Measurements from ENCODE around the gene SERF1A.
"Not testable (repeated sequence)": the region's sequence is repeated elsewhere in the genome, so short reads cannot be mapped to it uniquely, and the experiment has no call there.

DNA sequence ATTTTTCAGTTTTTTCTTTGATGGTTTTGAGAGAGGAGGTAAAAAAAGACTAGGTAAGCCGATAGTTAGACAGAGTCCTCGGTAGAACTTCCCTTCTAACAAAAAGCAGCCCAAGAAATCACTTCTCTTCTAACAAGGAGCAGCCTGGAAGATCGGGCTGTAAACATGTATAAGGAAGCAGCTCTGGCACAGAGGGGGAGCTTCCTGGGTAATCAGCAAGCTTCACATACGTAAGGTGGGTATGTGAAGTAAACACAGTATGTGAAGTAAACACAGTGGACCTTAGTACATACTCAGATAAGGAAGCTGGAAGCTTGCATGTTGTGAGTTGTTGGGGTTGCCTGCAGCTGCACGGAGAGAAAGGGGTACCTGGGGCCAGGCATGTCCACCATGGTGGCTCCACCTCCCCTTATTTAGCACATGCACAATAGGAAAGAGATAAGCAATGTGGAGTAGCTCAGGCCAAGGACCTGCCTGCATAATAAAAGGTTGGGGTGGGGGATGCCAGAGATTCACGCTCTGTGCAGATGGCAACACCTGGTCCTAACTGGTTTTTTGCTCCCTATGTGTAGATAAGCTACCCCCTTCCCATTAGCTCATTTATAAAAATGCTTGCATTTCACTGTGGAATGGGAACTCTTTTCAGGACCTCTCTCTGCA, 31.4 kb downstream of the SERF1A start:
- not testable (repeated sequence) for TF ChIP-seq POLR2A (IDR thresholded peaks at IDR 0.05; ENCODE audit: control extremely low read depth in 1 of 2, low read depth in 2 of 2, low read length in 2 of 2); GTF2F1 (IDR thresholded peaks at IDR 0.05; ENCODE audit: borderline replicate concordance, low read depth, low read length); KDM1A (IDR thresholded peaks at IDR 0.05; ENCODE audit: borderline replicate concordance, low read length); TCF12 (IDR thresholded peaks at IDR 0.05; ENCODE audit: low read depth, low read length); BRCA1 (IDR thresholded peaks at IDR 0.05; ENCODE audit: low read depth, low read length)
- TF ChIP-seq, protein P1, sequence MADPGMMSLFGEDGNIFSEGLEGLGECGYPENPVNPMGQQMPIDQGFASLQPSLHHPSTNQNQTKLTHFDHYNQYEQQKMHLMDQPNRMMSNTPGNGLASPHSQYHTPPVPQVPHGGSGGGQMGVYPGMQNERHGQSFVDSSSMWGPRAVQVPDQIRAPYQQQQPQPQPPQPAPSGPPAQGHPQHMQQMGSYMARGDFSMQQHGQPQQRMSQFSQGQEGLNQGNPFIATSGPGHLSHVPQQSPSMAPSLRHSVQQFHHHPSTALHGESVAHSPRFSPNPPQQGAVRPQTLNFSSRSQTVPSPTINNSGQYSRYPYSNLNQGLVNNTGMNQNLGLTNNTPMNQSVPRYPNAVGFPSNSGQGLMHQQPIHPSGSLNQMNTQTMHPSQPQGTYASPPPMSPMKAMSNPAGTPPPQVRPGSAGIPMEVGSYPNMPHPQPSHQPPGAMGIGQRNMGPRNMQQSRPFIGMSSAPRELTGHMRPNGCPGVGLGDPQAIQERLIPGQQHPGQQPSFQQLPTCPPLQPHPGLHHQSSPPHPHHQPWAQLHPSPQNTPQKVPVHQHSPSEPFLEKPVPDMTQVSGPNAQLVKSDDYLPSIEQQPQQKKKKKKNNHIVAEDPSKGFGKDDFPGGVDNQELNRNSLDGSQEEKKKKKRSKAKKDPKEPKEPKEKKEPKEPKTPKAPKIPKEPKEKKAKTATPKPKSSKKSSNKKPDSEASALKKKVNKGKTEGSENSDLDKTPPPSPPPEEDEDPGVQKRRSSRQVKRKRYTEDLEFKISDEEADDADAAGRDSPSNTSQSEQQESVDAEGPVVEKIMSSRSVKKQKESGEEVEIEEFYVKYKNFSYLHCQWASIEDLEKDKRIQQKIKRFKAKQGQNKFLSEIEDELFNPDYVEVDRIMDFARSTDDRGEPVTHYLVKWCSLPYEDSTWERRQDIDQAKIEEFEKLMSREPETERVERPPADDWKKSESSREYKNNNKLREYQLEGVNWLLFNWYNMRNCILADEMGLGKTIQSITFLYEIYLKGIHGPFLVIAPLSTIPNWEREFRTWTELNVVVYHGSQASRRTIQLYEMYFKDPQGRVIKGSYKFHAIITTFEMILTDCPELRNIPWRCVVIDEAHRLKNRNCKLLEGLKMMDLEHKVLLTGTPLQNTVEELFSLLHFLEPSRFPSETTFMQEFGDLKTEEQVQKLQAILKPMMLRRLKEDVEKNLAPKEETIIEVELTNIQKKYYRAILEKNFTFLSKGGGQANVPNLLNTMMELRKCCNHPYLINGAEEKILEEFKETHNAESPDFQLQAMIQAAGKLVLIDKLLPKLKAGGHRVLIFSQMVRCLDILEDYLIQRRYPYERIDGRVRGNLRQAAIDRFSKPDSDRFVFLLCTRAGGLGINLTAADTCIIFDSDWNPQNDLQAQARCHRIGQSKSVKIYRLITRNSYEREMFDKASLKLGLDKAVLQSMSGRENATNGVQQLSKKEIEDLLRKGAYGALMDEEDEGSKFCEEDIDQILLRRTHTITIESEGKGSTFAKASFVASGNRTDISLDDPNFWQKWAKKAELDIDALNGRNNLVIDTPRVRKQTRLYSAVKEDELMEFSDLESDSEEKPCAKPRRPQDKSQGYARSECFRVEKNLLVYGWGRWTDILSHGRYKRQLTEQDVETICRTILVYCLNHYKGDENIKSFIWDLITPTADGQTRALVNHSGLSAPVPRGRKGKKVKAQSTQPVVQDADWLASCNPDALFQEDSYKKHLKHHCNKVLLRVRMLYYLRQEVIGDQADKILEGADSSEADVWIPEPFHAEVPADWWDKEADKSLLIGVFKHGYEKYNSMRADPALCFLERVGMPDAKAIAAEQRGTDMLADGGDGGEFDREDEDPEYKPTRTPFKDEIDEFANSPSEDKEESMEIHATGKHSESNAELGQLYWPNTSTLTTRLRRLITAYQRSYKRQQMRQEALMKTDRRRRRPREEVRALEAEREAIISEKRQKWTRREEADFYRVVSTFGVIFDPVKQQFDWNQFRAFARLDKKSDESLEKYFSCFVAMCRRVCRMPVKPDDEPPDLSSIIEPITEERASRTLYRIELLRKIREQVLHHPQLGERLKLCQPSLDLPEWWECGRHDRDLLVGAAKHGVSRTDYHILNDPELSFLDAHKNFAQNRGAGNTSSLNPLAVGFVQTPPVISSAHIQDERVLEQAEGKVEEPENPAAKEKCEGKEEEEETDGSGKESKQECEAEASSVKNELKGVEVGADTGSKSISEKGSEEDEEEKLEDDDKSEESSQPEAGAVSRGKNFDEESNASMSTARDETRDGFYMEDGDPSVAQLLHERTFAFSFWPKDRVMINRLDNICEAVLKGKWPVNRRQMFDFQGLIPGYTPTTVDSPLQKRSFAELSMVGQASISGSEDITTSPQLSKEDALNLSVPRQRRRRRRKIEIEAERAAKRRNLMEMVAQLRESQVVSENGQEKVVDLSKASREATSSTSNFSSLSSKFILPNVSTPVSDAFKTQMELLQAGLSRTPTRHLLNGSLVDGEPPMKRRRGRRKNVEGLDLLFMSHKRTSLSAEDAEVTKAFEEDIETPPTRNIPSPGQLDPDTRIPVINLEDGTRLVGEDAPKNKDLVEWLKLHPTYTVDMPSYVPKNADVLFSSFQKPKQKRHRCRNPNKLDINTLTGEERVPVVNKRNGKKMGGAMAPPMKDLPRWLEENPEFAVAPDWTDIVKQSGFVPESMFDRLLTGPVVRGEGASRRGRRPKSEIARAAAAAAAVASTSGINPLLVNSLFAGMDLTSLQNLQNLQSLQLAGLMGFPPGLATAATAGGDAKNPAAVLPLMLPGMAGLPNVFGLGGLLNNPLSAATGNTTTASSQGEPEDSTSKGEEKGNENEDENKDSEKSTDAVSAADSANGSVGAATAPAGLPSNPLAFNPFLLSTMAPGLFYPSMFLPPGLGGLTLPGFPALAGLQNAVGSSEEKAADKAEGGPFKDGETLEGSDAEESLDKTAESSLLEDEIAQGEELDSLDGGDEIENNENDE (IDR thresholded peaks at IDR 0.05; ENCODE audit: insufficient replicate concordance, low read length): not testable (repeated sequence)
- TF ChIP-seq, protein P2, sequence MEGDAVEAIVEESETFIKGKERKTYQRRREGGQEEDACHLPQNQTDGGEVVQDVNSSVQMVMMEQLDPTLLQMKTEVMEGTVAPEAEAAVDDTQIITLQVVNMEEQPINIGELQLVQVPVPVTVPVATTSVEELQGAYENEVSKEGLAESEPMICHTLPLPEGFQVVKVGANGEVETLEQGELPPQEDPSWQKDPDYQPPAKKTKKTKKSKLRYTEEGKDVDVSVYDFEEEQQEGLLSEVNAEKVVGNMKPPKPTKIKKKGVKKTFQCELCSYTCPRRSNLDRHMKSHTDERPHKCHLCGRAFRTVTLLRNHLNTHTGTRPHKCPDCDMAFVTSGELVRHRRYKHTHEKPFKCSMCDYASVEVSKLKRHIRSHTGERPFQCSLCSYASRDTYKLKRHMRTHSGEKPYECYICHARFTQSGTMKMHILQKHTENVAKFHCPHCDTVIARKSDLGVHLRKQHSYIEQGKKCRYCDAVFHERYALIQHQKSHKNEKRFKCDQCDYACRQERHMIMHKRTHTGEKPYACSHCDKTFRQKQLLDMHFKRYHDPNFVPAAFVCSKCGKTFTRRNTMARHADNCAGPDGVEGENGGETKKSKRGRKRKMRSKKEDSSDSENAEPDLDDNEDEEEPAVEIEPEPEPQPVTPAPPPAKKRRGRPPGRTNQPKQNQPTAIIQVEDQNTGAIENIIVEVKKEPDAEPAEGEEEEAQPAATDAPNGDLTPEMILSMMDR (IDR thresholded peaks at IDR 0.05; ENCODE audit: control extremely low read depth in 1 of 3, insufficient read depth in 1 of 3, low read depth in 1 of 3, low read length in 3 of 3): not testable (repeated sequence)

All from H1 (cell line).